ENCODE data around the gene ADAMTS13.

DNA sequence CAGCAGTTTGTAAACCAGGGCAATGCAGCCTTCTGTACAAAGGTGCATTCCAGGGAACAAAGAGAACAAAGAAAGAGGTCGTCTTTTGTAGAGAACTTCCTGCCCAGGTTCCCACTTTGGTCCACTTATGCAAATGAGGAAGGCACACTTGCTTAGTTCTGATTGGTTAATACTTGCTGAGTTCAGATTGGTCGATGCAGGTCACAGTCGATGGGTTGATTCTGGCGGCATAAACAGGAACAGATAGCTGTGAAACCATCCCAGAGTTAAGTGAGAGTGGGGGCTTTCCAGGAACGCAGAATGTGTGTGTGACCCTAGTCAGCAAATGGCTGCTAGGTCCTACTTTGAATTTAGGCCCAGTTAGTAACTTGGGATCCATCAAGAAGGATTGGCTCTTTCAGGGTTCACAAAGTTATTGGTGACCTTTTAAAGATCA lies 1.8 kb upstream of the ADAMTS13 start:
- TF ChIP-seq, protein P1, sequence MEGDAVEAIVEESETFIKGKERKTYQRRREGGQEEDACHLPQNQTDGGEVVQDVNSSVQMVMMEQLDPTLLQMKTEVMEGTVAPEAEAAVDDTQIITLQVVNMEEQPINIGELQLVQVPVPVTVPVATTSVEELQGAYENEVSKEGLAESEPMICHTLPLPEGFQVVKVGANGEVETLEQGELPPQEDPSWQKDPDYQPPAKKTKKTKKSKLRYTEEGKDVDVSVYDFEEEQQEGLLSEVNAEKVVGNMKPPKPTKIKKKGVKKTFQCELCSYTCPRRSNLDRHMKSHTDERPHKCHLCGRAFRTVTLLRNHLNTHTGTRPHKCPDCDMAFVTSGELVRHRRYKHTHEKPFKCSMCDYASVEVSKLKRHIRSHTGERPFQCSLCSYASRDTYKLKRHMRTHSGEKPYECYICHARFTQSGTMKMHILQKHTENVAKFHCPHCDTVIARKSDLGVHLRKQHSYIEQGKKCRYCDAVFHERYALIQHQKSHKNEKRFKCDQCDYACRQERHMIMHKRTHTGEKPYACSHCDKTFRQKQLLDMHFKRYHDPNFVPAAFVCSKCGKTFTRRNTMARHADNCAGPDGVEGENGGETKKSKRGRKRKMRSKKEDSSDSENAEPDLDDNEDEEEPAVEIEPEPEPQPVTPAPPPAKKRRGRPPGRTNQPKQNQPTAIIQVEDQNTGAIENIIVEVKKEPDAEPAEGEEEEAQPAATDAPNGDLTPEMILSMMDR (IDR thresholded peaks at IDR 0.05 in 4 of 5, conservative IDR thresholded peaks at IDR 0.05 in 1 of 5), result no peak
- no peak for TF ChIP-seq POLR2A (IDR thresholded peaks at IDR 0.05)
